Measurements from ENCODE around the gene TEX29. TPM values are rescaled to one million over a fixed set of nuclear protein-coding genes. Genes with fewer than 3 reads are reported as not detected.

TEX29 gene
- total RNA-seq, 1 experiment from 2014 or later: 0.33 TPM

GRCh38 chr13:111282997-111283396, 37.4 kb upstream of the TEX29 start:
- H3K4me1 ChIP-seq (ENCODE audit: insufficient read depth, low read length): no peaks in the 10 kb centered on the region
- no peak overlapping the region for H4K5ac ChIP-seq (ENCODE audit: insufficient read length, low read depth, low read length)
- H2BK120ac ChIP-seq (ENCODE audit: low read depth, low read length, poor library complexity, severe bottlenecking): no peak overlapping the region
- no peak overlapping the region for H2BK20ac ChIP-seq (ENCODE audit: low read depth, low read length, poor library complexity, severe bottlenecking)
- Mint-ChIP-seq H3K36me3 (ENCODE audit: insufficient read depth in 1 of 3, low read depth in 3 of 3) (peaks cover 31 to 81% (median 74%) of the 10 kb centered on the region in 3 experiments), H3K9me3 (no peaks in the 10 kb centered on the region), H3K27ac (peak overlapping the region in 1 of 3 experiments; percentile 70; a peak in 3 of 7 replicates), H3K27me3 (ENCODE audit: low read depth) (no peaks in the 10 kb centered on the region; the same call in 1 of the 2 replicates), H3K4me3 (no peak overlapping the region), H3K4me1 (no peaks in the 10 kb centered on the region)
- no peak overlapping the region for H3K27ac ChIP-seq (ENCODE audit: insufficient read length, low read depth, low read length)
- H3K9ac ChIP-seq (ENCODE audit: extremely low read depth, insufficient read length, low read length): no peak overlapping the region
- H2AK5ac ChIP-seq (ENCODE audit: insufficient read length, low read length): no peak overlapping the region
- no peaks in the 10 kb centered on the region for H3K9me3 ChIP-seq (ENCODE audit: control insufficient read depth, low read depth, low read length)
- no peak overlapping the region for H4K8ac ChIP-seq (replicated peaks; ENCODE audit: insufficient read length, low read depth, low read length)
- H2BK12ac ChIP-seq (ENCODE audit: insufficient read length, low read depth, low read length): no peak overlapping the region
- no peak overlapping the region for H3K18ac ChIP-seq (ENCODE audit: insufficient read length, low read depth, low read length)
- DNase-seq: no peak
- H3K23me2 ChIP-seq (ENCODE audit: insufficient read length, low read depth, low read length, poor library complexity, severe bottlenecking): no peaks in the 10 kb centered on the region
- no peak overlapping the region for H3K4me2 ChIP-seq (ENCODE audit: insufficient read depth, insufficient read length, low read length)
- no peaks in the 10 kb centered on the region for H3K79me1 ChIP-seq (ENCODE audit: insufficient read depth, low read depth, low read length, poor library complexity, severe bottlenecking)
- H3T11ph ChIP-seq (ENCODE audit: low read length): no peak overlapping the region
- no peak overlapping the region for H3K56ac ChIP-seq (ENCODE audit: insufficient read length, low read depth, low read length)
- no peak overlapping the region for H4K91ac ChIP-seq (ENCODE audit: insufficient read length, low read depth, low read length)
- no peak overlapping the region for H3K4ac ChIP-seq (ENCODE audit: low read depth, low read length)
- no peak overlapping the region for H3K23ac ChIP-seq (ENCODE audit: insufficient read length, low read depth, low read length)
- H3K27me3 ChIP-seq (ENCODE audit: insufficient read depth, low read length): no peaks in the 10 kb centered on the region
- no CpG with 5 or more reads among the region's 23 CpGs for WGBS (ENCODE audit: extremely low coverage, insufficient read length, low lambda C conversion rate)
- no peak overlapping the region for H2AFZ ChIP-seq (ENCODE audit: low read length)
- H2BK15ac ChIP-seq (ENCODE audit: low read depth, low read length): no peak overlapping the region
- no peaks in the 10 kb centered on the region for H3K79me2 ChIP-seq (ENCODE audit: insufficient read depth, low read length)
- TF ChIP-seq, protein P1, sequence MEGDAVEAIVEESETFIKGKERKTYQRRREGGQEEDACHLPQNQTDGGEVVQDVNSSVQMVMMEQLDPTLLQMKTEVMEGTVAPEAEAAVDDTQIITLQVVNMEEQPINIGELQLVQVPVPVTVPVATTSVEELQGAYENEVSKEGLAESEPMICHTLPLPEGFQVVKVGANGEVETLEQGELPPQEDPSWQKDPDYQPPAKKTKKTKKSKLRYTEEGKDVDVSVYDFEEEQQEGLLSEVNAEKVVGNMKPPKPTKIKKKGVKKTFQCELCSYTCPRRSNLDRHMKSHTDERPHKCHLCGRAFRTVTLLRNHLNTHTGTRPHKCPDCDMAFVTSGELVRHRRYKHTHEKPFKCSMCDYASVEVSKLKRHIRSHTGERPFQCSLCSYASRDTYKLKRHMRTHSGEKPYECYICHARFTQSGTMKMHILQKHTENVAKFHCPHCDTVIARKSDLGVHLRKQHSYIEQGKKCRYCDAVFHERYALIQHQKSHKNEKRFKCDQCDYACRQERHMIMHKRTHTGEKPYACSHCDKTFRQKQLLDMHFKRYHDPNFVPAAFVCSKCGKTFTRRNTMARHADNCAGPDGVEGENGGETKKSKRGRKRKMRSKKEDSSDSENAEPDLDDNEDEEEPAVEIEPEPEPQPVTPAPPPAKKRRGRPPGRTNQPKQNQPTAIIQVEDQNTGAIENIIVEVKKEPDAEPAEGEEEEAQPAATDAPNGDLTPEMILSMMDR (conservative IDR thresholded peaks at IDR 0.05): no peak
- no peaks in the 10 kb centered on the region for H4K20me1 ChIP-seq (ENCODE audit: control insufficient read depth, insufficient read depth, insufficient read length)
- H3K14ac ChIP-seq (ENCODE audit: insufficient read depth, low read length): no peak overlapping the region
- no peak overlapping the region for H2BK5ac ChIP-seq (ENCODE audit: insufficient read length, low read length)
